Transverse colon (tissue), 4 donors: ENCODE measurements around the gene COLQ.

Source experiments
- EP300 ChIP-seq: sonication (generic); formaldehyde crosslinking; IDR thresholded peaks from one replicate; pipeline ENCODE4 v1.6.1; 2017; ENCODE audit warnings: antibody characterized with exemption, low read depth
- POLR2A ChIP-seq: fragments of 450-650 bp; IDR thresholded peaks from one replicate; pipeline ENCODE4 v1.6.1; 2016; ENCODE audit warnings: antibody characterized with exemption, mild to moderate bottlenecking, moderate library complexity
- POLR2AphosphoS5 ChIP-seq, 3 donors: sonication (generic); formaldehyde crosslinking; IDR thresholded peaks; one replicate each; pipeline ENCODE4 v1.6.1; 2016; ENCODE audit warnings: antibody characterized with exemption in 3 of 3
- TF ChIP-seq, protein P1 (sequence below), 5 experiments: fragments of 200-600 bp in 3 of 5; fragments of 450-650 bp in 2 of 5; sonication (generic) in 3 of 5; IDR thresholded peaks; 1 replicate in 2 of 5; 2 replicates in 3 of 5; pipeline ENCODE4 v1.5.1; 2016 to 2017; ENCODE audit warnings: antibody characterized with exemption in 5 of 5, inconsistent platforms in 3 of 5, mild to moderate bottlenecking in 2 of 5, moderate library complexity in 1 of 5

DNA sequence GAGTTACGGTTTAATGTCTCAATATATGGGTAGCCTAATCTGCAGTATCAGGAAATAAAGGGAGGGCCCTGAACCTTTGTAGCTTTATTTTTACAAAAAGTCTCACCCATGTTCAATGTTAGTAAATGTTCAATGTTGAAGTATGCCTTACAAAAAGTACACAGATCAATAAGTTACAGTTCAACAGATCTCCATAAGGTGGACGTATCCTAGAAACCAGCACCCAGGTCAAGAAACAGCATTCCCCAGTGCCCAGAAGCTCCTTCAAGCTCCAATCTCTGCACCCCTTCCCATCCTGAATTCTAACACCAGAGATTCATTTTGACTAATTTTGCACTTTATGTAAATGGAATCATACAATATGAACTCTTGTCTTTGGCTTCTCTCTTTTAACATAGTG, 31.3 kb downstream of the COLQ start:
- TF ChIP-seq, protein P1, sequence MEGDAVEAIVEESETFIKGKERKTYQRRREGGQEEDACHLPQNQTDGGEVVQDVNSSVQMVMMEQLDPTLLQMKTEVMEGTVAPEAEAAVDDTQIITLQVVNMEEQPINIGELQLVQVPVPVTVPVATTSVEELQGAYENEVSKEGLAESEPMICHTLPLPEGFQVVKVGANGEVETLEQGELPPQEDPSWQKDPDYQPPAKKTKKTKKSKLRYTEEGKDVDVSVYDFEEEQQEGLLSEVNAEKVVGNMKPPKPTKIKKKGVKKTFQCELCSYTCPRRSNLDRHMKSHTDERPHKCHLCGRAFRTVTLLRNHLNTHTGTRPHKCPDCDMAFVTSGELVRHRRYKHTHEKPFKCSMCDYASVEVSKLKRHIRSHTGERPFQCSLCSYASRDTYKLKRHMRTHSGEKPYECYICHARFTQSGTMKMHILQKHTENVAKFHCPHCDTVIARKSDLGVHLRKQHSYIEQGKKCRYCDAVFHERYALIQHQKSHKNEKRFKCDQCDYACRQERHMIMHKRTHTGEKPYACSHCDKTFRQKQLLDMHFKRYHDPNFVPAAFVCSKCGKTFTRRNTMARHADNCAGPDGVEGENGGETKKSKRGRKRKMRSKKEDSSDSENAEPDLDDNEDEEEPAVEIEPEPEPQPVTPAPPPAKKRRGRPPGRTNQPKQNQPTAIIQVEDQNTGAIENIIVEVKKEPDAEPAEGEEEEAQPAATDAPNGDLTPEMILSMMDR (IDR thresholded peaks at IDR 0.05): no peak
- TF ChIP-seq POLR2A: no peak
- no peak for TF ChIP-seq POLR2AphosphoS5 (IDR thresholded peaks at IDR 0.05)
- TF ChIP-seq EP300: no peak
